ENCODE results near the gene DNAJC27. TPM values are rescaled to one million over a fixed set of nuclear protein-coding genes. Genes with fewer than 3 reads are reported as not detected.
A peak's percentile ranks its signal among the peaks of the same experiment; 100 is the strongest.

The DNAJC27 gene
- total RNA-seq, 3 donors from 2014 or later (not counting 1 experiment from before 2014, with no cell fraction given) = 14.1 to 19.7 (median 16.6) TPM

DNA sequence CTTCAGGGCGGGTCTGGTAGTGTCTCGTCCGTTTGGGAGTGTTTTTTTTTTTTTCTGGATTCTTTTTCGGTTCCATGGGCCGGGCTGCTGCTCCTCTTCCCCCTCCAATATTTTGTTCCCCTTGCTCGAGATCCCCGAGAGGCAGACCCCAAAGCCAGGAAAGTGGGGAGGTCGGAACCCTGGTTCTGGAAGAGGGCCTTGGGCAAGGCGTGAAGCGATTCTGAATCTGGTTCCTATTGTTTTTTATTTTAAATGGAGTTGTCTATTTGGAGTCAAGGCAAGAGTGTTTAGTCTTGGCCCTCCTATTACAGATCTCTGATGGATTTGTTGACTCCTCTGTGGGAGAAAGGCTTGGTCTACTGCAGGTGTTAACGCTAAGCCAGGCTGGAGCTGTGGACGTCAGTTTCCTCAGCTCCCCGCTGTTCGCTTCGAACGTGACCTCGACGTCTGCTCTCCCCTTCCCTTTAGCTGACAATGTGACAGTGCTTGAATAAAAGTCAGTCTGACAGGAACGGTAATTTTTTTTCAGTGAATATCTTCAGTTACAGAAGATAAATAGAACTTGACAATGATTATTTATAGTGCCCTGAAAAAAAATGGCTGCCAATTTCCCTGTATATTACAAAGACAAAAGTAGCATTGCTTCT lies 683 bp upstream of the DNAJC27 start:
- no peak for TF ChIP-seq CTCF (IDR thresholded peaks at IDR 0.05)
- Histone ChIP-seq H3K36me3 (ENCODE audit: control insufficient read depth, insufficient read depth, low read length) (no peaks in the 10 kb centered on the region), H3K27ac (ENCODE audit: low read length) (peak overlapping the region; percentile 96), H3K4me1 (ENCODE audit: control insufficient read depth, insufficient read depth, low read length) (peaks cover 13% of the 10 kb centered on the region), H3K9me3 (ENCODE audit: control insufficient read depth, insufficient read depth, low read length) (no peaks in the 10 kb centered on the region), H3K27me3 (ENCODE audit: control insufficient read depth, insufficient read depth, low read length) (no peaks in the 10 kb centered on the region), H3K4me3 (ENCODE audit: low read length) (peak overlapping the region; percentile 96)
- H3K4me1 Mint-ChIP-seq = peaks cover 20 to 24% of the 10 kb centered on the region in 2 donors
- peak; percentile 38 to 75 for DNase-seq
- H3K9me3 Mint-ChIP-seq = no peaks in the 10 kb centered on the region
- intact Hi-C loops (cut with micrococcal nuclease) = loop anchor here (2.0 to 10.0 kb wide), 4 partner anchors 70 to 1375 kb away; partner anchors contain the start of genes ADGRF3, ASXL2, CENPO and EFR3B
- H3K36me3 Mint-ChIP-seq = no peaks in the 10 kb centered on the region
- no peak for ATAC-seq
- H3K4me3 Mint-ChIP-seq = peak overlapping the region; percentile 98
- H3K27ac Mint-ChIP-seq = peak overlapping the region; percentile 100
- whole genome bisulfite sequencing (ENCODE audit: insufficient coverage) = 1% methylated on average over 11 of the region's 19 CpGs
- H3K27me3 Mint-ChIP-seq (ENCODE audit: low read depth in 2 of 2) = no peaks in the 10 kb centered on the region

DNA sequence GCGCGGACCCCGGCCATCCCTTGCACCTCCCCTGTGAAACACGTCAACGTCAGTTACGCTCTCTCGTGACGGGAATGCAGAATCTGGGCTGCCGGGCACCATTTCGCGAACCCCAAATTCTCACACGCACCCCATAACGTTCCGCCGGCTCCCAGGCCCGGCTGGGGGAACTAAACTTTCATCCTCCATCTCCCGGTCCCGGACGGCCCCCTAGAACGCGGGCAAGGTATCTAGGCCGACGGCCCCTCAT lies 544 bp downstream of the DNAJC27 start:
- H3K9me3 Mint-ChIP-seq = no peaks in the 10 kb centered on the region
- no peaks in the 10 kb centered on the region for H3K9me3 ChIP-seq (ENCODE audit: control insufficient read depth, insufficient read depth, low read length)
- intact Hi-C loops (cut with micrococcal nuclease) = loop anchor here (5.0 to 10.0 kb wide), 3 partner anchors 176 to 1376 kb away; partner anchors contain the start of genes ADGRF3, ASXL2, CENPO and PTRHD1
- peaks cover 20 to 24% of the 10 kb centered on the region in 2 donors for H3K4me1 Mint-ChIP-seq
- peaks cover 7% of the 10 kb centered on the region for H3K36me3 ChIP-seq (ENCODE audit: control insufficient read depth, insufficient read depth, low read length)
- no peak for DNase-seq
- peak overlapping the region; percentile 98 for H3K4me3 Mint-ChIP-seq
- no peak for TF ChIP-seq CTCF (IDR thresholded peaks at IDR 0.05)
- H3K27me3 ChIP-seq (ENCODE audit: control insufficient read depth, insufficient read depth, low read length) = no peaks in the 10 kb centered on the region
- H3K36me3 Mint-ChIP-seq = no peaks in the 10 kb centered on the region
- H3K27ac ChIP-seq (ENCODE audit: low read length) = peak overlapping the region; percentile 96
- under 1% methylated on average over 23 of the region's 23 CpGs for WGBS (ENCODE audit: insufficient coverage)
- peak overlapping the region; percentile 96 for H3K4me3 ChIP-seq (ENCODE audit: low read length)
- peak in 1 of 3 donors; percentile 2 for ATAC-seq
- peaks cover 13% of the 10 kb centered on the region for H3K4me1 ChIP-seq (ENCODE audit: control insufficient read depth, insufficient read depth, low read length)
- peak overlapping the region; percentile 100 for H3K27ac Mint-ChIP-seq
- no peaks in the 10 kb centered on the region for H3K27me3 Mint-ChIP-seq (ENCODE audit: low read depth in 2 of 2)

DNA sequence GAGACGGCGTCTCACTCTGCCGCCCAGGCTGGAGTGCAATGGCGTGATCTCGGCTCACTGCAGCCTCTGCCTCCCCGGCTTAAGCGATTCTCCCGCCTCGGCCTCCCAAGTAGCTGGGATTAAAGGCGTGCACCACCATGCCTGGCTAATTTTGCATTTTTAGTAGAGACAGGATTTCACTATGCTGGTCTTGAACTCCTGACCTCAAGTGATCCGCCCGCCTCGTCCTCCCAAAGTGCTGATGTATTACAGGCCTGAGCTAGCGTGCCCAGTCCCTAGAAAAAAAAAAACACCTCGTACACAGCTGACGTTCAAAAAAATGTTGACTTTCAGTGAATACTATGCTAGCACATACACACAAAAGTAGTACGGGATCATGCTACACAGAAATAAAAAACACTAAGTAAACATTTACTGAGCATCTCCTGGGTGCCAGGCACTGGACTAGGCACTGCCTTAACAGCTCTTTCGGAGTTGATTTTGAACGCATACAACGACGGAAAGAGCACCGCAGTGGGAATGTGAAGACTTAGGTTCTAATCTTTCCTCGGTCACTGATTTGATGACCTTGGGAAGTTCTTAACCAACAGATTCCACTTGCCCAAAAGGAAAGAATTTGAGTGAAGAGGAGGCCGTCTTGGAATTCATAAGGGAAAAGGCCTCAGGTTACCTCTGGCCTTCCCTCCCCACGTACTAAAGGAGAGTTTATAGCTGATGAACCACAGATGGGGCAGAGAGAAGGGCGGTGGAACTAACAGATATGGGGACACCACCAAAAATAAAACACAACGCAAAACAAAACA lies 1.1 kb downstream of the DNAJC27 start:
- no peaks in the 10 kb centered on the region for H3K9me3 Mint-ChIP-seq
- WGBS (ENCODE audit: insufficient coverage) = 82% methylated on average over 25 of the region's 27 CpGs
- no peaks in the 10 kb centered on the region for H3K36me3 Mint-ChIP-seq
- intact Hi-C loops (cut with micrococcal nuclease) = loop anchor here (5.0 to 10.0 kb wide), 3 partner anchors 176 to 1377 kb away; partner anchors contain the start of genes ADGRF3, ASXL2, CENPO and PTRHD1
- Histone ChIP-seq H3K27me3 (ENCODE audit: control insufficient read depth, insufficient read depth, low read length) (no peaks in the 10 kb centered on the region), H3K36me3 (ENCODE audit: control insufficient read depth, insufficient read depth, low read length) (peaks cover 10% of the 10 kb centered on the region), H3K4me1 (ENCODE audit: control insufficient read depth, insufficient read depth, low read length) (peaks cover 13% of the 10 kb centered on the region), H3K27ac (ENCODE audit: low read length) (peak overlapping the region; percentile 96), H3K4me3 (ENCODE audit: low read length) (peak overlapping the region; percentile 96), H3K9me3 (ENCODE audit: control insufficient read depth, insufficient read depth, low read length) (no peaks in the 10 kb centered on the region)
- DNase-seq (no peak), ATAC-seq (no peak)
- peak overlapping the region; percentile 98 for H3K4me3 Mint-ChIP-seq
- peak overlapping the region; percentile 100 for H3K27ac Mint-ChIP-seq
- TF ChIP-seq CTCF (IDR thresholded peaks at IDR 0.05) = no peak
- no peaks in the 10 kb centered on the region for H3K27me3 Mint-ChIP-seq (ENCODE audit: low read depth in 2 of 2)
- H3K4me1 Mint-ChIP-seq = peaks cover 20 to 24% of the 10 kb centered on the region in 2 donors

Measured in natural killer cell (primary cell).